Testis (tissue), 2 donors: ENCODE measurements around the gene DLX4.

Experiments used
- POLR2A ChIP-seq: fragments of 450-650 bp; IDR thresholded peaks from one replicate; pipeline ENCODE4 v1.6.1; 2017; ENCODE audit warnings: antibody characterized with exemption, mild to moderate bottlenecking, moderate library complexity
- TF ChIP-seq, protein P1 (sequence below), 3 experiments: fragments of 450-650 bp in 2 of 3; fragments of 200-600 bp in 1 of 3; sonication (generic) in 1 of 3; IDR thresholded peaks; one replicate each; pipeline ENCODE4 v1.5.1; 2016 to 2019; ENCODE audit warnings: antibody characterized with exemption in 3 of 3, mild to moderate bottlenecking in 2 of 3, moderate library complexity in 1 of 3

DNA sequence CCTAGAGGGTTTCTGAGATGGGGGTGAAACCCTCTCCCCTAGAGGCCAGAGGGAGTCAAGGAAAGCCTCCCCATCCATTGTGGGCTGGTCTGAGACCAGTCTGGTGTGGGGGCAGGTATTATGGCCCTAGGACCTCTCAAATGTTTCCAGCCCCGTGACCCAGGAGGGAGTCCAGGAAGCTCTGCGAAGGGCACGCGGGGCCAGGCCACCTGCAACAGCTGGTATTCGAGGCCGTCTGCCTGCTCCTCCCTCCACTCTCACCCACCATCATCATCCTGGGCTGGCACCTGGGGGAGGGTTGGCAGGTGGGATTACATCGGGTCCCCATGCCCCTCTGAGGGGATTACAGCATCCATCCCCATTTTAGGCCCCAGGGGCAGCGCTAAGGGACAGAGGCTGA is 38.1 kb upstream of the DLX4 start:
- TF ChIP-seq, protein P1, sequence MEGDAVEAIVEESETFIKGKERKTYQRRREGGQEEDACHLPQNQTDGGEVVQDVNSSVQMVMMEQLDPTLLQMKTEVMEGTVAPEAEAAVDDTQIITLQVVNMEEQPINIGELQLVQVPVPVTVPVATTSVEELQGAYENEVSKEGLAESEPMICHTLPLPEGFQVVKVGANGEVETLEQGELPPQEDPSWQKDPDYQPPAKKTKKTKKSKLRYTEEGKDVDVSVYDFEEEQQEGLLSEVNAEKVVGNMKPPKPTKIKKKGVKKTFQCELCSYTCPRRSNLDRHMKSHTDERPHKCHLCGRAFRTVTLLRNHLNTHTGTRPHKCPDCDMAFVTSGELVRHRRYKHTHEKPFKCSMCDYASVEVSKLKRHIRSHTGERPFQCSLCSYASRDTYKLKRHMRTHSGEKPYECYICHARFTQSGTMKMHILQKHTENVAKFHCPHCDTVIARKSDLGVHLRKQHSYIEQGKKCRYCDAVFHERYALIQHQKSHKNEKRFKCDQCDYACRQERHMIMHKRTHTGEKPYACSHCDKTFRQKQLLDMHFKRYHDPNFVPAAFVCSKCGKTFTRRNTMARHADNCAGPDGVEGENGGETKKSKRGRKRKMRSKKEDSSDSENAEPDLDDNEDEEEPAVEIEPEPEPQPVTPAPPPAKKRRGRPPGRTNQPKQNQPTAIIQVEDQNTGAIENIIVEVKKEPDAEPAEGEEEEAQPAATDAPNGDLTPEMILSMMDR (IDR thresholded peaks at IDR 0.05) = no peak
- no peak for TF ChIP-seq POLR2A
